ENCODE data around the gene CLIC4.

Gene CLIC4

DNA sequence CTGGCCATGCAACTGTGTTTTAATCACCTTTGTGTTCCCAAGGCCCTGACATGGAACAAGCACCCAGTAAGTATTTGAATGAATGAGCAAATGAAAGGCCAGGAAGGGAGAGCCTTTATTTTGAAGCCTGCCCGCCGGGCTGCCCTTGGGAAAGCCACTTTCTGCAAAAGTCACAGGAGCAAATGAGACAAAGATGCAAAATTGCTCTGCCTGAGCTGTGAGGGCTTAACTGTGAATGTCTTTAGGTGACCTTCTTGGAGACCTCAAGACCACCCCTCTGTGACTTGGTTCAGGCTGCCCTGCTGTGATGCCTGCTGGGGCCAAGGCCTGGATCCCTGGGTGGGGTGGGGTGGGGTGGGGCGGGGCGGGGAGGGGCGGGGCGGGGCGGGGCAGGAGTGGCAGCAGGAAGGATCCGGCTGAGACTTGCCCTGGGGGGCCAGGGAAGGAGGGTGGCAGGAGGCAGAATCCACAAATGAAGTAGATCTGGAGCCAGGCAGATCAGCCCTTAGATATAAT lies 130.8 kb downstream of the CLIC4 start:
- TF ChIP-seq, protein P1, sequence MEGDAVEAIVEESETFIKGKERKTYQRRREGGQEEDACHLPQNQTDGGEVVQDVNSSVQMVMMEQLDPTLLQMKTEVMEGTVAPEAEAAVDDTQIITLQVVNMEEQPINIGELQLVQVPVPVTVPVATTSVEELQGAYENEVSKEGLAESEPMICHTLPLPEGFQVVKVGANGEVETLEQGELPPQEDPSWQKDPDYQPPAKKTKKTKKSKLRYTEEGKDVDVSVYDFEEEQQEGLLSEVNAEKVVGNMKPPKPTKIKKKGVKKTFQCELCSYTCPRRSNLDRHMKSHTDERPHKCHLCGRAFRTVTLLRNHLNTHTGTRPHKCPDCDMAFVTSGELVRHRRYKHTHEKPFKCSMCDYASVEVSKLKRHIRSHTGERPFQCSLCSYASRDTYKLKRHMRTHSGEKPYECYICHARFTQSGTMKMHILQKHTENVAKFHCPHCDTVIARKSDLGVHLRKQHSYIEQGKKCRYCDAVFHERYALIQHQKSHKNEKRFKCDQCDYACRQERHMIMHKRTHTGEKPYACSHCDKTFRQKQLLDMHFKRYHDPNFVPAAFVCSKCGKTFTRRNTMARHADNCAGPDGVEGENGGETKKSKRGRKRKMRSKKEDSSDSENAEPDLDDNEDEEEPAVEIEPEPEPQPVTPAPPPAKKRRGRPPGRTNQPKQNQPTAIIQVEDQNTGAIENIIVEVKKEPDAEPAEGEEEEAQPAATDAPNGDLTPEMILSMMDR (conservative IDR thresholded peaks at IDR 0.05): no peak
- no peak overlapping the region for H3K27ac ChIP-seq

- H3K27ac ChIP-seq: no peak overlapping the region
- TF ChIP-seq, protein P1 (conservative IDR thresholded peaks at IDR 0.05): no peak
Measured at GRCh38 chr1:24878045-24878444, 132.8 kb downstream of the CLIC4 start.

GRCh38 chr1:24878775-24879742 lies 133.8 kb downstream of the CLIC4 start:
- TF ChIP-seq, protein P1 (conservative IDR thresholded peaks at IDR 0.05): no peak
- no peak overlapping the region for H3K27ac ChIP-seq

DNA sequence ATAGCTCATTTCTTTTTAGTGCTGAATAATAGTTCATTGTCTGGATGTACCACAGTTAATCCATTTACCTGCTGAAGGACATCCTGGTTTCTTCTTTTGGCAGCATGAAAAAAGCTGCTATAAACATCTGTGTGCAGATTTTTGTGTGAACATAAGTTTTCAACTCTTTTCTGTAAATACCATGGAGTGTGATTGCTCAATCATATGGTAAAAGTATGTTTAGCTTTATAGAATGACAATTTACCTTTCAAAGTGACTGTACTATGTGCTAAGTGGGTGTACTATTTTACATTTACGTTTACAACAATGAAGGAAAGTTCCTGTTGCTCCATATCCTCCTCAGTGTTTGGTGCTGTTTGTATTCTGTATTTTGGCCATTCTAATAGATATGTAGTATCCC lies 135.8 kb downstream of the CLIC4 start:
- TF ChIP-seq, protein P1 (conservative IDR thresholded peaks at IDR 0.05): no peak
- H3K27ac ChIP-seq: no peak overlapping the region

DNA sequence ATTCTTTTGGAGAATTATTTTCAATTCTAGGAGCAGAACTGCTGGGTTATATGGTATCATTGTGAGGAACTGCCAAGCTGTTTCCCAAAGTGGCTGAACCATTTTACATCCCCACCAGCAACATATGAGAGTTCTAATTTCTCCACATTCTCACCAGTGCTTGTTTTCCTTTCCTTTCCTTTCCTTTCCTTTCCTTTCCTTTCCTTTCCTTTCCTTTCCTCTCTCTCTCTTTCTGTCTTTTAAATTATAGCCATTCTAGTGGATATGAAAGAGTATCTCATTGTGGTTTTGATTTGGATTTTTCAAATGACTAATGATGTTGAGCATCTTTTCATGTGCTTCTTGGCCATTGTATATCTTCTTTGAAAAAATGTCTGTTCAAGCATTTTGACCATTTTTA lies 139.5 kb downstream of the CLIC4 start:
- H3K27ac ChIP-seq: no peak overlapping the region
- TF ChIP-seq, protein P1 (conservative IDR thresholded peaks at IDR 0.05): no peak

DNA sequence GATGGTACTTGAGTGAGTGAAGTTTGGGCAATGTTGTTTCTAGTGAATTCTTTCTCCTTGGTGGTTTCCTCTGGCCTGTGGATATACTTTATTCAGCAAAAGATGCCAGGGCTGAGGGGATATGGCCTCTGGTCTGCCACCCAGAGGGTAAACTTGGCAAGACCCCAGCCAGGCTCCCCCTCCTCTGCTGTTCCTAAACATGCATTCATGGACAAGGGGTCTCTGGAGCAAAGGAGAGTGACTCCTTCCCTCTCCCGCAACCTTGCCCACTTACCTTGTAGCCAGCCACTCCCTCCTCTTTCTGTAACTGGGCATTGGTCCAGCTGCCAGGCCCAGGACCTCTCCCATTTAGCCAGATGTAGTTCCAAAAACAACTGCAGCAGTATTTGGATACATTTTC lies 141.0 kb downstream of the CLIC4 start:
- TF ChIP-seq, protein P1 (conservative IDR thresholded peaks at IDR 0.05): no peak
- H3K27ac ChIP-seq: no peak overlapping the region

- TF ChIP-seq, protein P1 (conservative IDR thresholded peaks at IDR 0.05): no peak
- no peak overlapping the region for H3K27ac ChIP-seq
Measured at GRCh38 chr1:24888061-24888970, 143.1 kb downstream of the CLIC4 start.

Measured in VCaP (cell line).